ENCODE measurements around the gene COL1A1.
A peak's percentile ranks its signal among the peaks of the same experiment; 100 is the strongest.

COL1A1 gene

GRCh38 chr17:50196826-50197225 is 4.6 kb downstream of the COL1A1 start:
- H3K4me3 ChIP-seq: no peak overlapping the region
- TF ChIP-seq, protein P1, sequence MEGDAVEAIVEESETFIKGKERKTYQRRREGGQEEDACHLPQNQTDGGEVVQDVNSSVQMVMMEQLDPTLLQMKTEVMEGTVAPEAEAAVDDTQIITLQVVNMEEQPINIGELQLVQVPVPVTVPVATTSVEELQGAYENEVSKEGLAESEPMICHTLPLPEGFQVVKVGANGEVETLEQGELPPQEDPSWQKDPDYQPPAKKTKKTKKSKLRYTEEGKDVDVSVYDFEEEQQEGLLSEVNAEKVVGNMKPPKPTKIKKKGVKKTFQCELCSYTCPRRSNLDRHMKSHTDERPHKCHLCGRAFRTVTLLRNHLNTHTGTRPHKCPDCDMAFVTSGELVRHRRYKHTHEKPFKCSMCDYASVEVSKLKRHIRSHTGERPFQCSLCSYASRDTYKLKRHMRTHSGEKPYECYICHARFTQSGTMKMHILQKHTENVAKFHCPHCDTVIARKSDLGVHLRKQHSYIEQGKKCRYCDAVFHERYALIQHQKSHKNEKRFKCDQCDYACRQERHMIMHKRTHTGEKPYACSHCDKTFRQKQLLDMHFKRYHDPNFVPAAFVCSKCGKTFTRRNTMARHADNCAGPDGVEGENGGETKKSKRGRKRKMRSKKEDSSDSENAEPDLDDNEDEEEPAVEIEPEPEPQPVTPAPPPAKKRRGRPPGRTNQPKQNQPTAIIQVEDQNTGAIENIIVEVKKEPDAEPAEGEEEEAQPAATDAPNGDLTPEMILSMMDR (IDR thresholded peaks at IDR 0.05): no peak
- intact Hi-C loops (cut with DNase I; ENCODE audit: low total_unique reads): loop anchor here (5.0 kb wide), 1 partner anchor 100 kb away; the partner anchor contains the start of gene PDK2
- peaks cover 74 to 78% (median 74%) of the 10 kb centered on the region in 3 donors for H3K36me3 ChIP-seq
- no peaks in the 10 kb centered on the region for H3K27me3 ChIP-seq
- peak; percentile 66 to 84 for DNase-seq
- peaks cover 0 to 75% (median 50%) of the 10 kb centered on the region in 4 donors for H3K4me1 ChIP-seq
- H3K9me3 ChIP-seq: no peaks in the 10 kb centered on the region
- H3K27ac ChIP-seq: peak overlapping the region; percentile 98 to 99

DNA sequence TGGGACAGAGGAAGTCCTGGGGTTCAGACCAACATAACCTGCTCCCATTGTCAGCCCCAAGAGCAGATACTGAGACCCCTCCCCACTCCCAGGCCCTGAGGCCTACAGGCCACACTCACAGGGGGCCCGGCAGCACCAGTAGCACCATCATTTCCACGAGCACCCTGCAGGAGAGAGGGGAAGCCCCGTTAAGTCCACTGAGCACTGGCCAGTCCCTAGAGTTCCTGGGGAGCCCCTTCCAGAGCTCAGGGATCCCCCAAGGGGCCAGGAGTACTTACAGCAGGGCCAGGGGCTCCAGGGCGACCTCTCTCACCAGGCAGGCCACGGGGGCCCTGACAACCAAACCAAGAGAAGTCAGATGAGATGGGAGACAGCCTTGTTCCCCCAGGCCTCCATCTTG is 5.4 kb downstream of the COL1A1 start:
- no peak overlapping the region for H3K4me3 ChIP-seq
- H3K4me1 ChIP-seq: peaks cover 0 to 67% (median 47%) of the 10 kb centered on the region in 4 donors
- H3K36me3 ChIP-seq: peaks cover 82 to 86% (median 82%) of the 10 kb centered on the region in 3 donors

GRCh38 chr17:50194934-50195865 is 6.2 kb downstream of the COL1A1 start:
- Histone ChIP-seq H3K4me1 (peaks cover 0 to 66% (median 47%) of the 10 kb centered on the region in 4 donors), H3K27me3 (no peaks in the 10 kb centered on the region), H3K9me3 (no peaks in the 10 kb centered on the region), H3K36me3 (peaks cover 90 to 94% (median 90%) of the 10 kb centered on the region in 3 donors), H3K27ac (peak overlapping the region; percentile 98 to 99), H3K4me3 (no peak overlapping the region)
- DNase-seq: peak in 1 of 2 donors; percentile 74
- intact Hi-C loops (cut with DNase I; ENCODE audit: low total_unique reads): loop anchor here (5.0 kb wide), 1 partner anchor 98 kb away; the partner anchor contains the start of gene PDK2
- TF ChIP-seq, protein P1 (IDR thresholded peaks at IDR 0.05): no peak

More for the DNA sequence above, 5.4 kb downstream of the COL1A1 start:
- no peaks in the 10 kb centered on the region for H3K27me3 ChIP-seq
- DNase-seq: peak in 1 of 2 donors; percentile 68
- H3K27ac ChIP-seq: peak overlapping the region; percentile 98 to 99
- no peaks in the 10 kb centered on the region for H3K9me3 ChIP-seq
- intact Hi-C loops (cut with DNase I; ENCODE audit: low total_unique reads): loop anchor here (5.0 kb wide), 1 partner anchor 99 kb away; the partner anchor contains the start of gene PDK2
- TF ChIP-seq, protein P1 (IDR thresholded peaks at IDR 0.05): no peak

DNA sequence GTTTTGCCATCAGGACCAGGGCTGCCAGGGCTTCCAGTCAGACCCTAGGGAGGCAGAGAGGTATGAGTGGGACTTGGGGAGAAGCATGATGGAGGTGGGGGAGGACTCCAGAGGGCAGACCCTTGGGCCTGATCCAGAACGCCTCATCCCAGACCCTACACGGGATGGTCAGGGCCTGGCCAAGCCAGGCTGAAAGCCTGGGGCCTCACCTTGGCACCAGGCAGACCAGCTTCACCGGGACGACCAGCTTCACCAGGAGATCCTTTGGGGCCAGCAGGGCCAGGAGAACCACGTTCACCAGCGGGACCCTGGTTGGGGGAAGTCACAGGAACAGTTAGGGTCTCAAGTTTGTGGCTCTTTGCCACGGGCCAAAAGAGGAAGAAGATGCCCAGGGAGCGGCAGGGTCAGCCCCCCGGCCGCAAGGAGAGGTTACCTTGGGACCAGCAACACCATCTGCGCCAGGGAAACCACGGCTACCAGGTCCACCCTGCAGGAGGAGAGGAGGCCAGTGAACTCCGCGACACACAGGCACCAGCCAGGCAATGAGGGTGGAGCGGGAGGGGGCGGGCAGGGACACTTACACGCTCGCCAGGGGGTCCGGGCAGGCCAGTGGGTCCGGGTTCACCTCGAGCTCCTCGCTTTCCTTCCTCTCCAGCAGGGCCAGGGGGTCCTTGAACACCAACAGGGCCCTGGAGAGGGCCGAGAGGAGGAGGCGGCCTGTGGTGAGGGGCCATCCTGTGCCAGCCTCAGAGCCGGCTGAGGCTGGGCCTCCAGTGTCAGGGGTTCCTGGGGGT is 7.1 kb downstream of the COL1A1 start:
- DNase-seq: no peak
- Histone ChIP-seq H3K27ac (peak overlapping the region; percentile 98 to 99), H3K36me3 (peaks cover 97 to 100% (median 98%) of the 10 kb centered on the region in 3 donors), H3K9me3 (no peaks in the 10 kb centered on the region), H3K4me3 (no peak overlapping the region), H3K27me3 (no peaks in the 10 kb centered on the region), H3K4me1 (peaks cover 0 to 67% (median 47%) of the 10 kb centered on the region in 4 donors)
- TF ChIP-seq, protein P1 (IDR thresholded peaks at IDR 0.05): no peak
- intact Hi-C loops (cut with DNase I; ENCODE audit: low total_unique reads): no loop called here

GRCh38 chr17:50192618-50193291 is 8.7 kb downstream of the COL1A1 start:
- TF ChIP-seq, protein P1 (IDR thresholded peaks at IDR 0.05): no peak
- peak overlapping the region; percentile 98 to 99 for H3K27ac ChIP-seq
- intact Hi-C loops (cut with DNase I; ENCODE audit: low total_unique reads): no loop called here
- H3K4me3 ChIP-seq: no peak overlapping the region
- H3K9me3 ChIP-seq: no peaks in the 10 kb centered on the region
- no peaks in the 10 kb centered on the region for H3K27me3 ChIP-seq
- H3K4me1 ChIP-seq: peaks cover 0 to 67% (median 36%) of the 10 kb centered on the region in 4 donors
- H3K36me3 ChIP-seq: peaks cover 99 to 100% (median 100%) of the 10 kb centered on the region in 3 donors
- no peak for DNase-seq

All from tibial artery (tissue), 4 donors.